H9 (cell line): Measurements from ENCODE around the gene KNG1. TPM values are rescaled to one million over a fixed set of nuclear protein-coding genes. Genes with fewer than 3 reads are reported as not detected.

Experiments used
- DNase-seq: peaks from one replicate; pipeline ENCODE4 v3.0.0-alpha.2; 2017
- H2AFZ ChIP-seq: one replicate; pipeline ENCODE4 v1.6.1; 2013; ENCODE audit warnings: mild to moderate bottlenecking, low read length, control low read depth, moderate library complexity
- H2AK5ac ChIP-seq: 2 replicates; pipeline ENCODE4 v1.6.1; 2013; ENCODE audit warnings: low read length, control low read depth, mixed read lengths; ENCODE audit not compliant: insufficient read length
- H2BK120ac ChIP-seq: one replicate; pipeline ENCODE4 v1.6.1; 2013; ENCODE audit warnings: low read depth, mild to moderate bottlenecking, low read length, control low read depth, inconsistent platforms; ENCODE audit not compliant: poor library complexity, severe bottlenecking
- H2BK12ac ChIP-seq: 2 replicates; pipeline ENCODE4 v1.6.1; 2013; ENCODE audit warnings: low read length, control low read depth, mixed read lengths, low read depth; ENCODE audit not compliant: insufficient read length
- H2BK15ac ChIP-seq: 2 replicates; pipeline ENCODE4 v1.6.1; 2013; ENCODE audit warnings: low read depth, low read length, control low read depth
- H2BK20ac ChIP-seq: one replicate; pipeline ENCODE4 v1.6.1; 2013; ENCODE audit warnings: low read depth, mild to moderate bottlenecking, low read length, control low read depth, inconsistent platforms; ENCODE audit not compliant: poor library complexity, severe bottlenecking
- H2BK5ac ChIP-seq: 2 replicates; pipeline ENCODE4 v1.6.1; 2013; ENCODE audit warnings: low read length, control low read depth, mixed read lengths; ENCODE audit not compliant: insufficient read length
- H3K14ac ChIP-seq: 2 replicates; pipeline ENCODE4 v1.6.1; 2013; ENCODE audit warnings: low read length, control low read depth; ENCODE audit not compliant: insufficient read depth
- H3K18ac ChIP-seq: 2 replicates; pipeline ENCODE4 v1.6.1; 2013; ENCODE audit warnings: low read depth, mild to moderate bottlenecking, mixed read lengths, low read length, control low read depth; ENCODE audit not compliant: insufficient read length
- H3K23ac ChIP-seq: 2 replicates; pipeline ENCODE4 v1.6.1; 2013; ENCODE audit warnings: low read length, control low read depth, mixed read lengths, low read depth; ENCODE audit not compliant: insufficient read length
- H3K23me2 ChIP-seq: 2 replicates; pipeline ENCODE4 v1.6.1; 2013; ENCODE audit warnings: low read depth, mild to moderate bottlenecking, mixed read lengths, low read length, control low read depth; ENCODE audit not compliant: insufficient read length, poor library complexity, severe bottlenecking
- H3K27ac ChIP-seq: 2 replicates; pipeline ENCODE4 v1.5.1; 2013; ENCODE audit warnings: low read length, control low read depth, mixed read lengths, low read depth; ENCODE audit not compliant: insufficient read length
- H3K27me3 ChIP-seq: 2 replicates; pipeline ENCODE4 v1.6.1; 2013; ENCODE audit warnings: low read length, control low read depth, inconsistent platforms; ENCODE audit not compliant: insufficient read depth
- H3K4ac ChIP-seq: 2 replicates; pipeline ENCODE4 v1.6.1; 2013; ENCODE audit warnings: low read depth, mild to moderate bottlenecking, control low read depth, inconsistent platforms, low read length, moderate library complexity
- H3K4me1 ChIP-seq: 2 replicates; pipeline ENCODE4 v1.6.1; 2013; ENCODE audit warnings: low read length, control low read depth, inconsistent platforms; ENCODE audit not compliant: insufficient read depth
- H3K4me2 ChIP-seq: 2 replicates; pipeline ENCODE4 v1.6.1; 2013; ENCODE audit warnings: low read length, control low read depth, mixed read lengths; ENCODE audit not compliant: insufficient read length, insufficient read depth
- H3K56ac ChIP-seq: 2 replicates; pipeline ENCODE4 v1.6.1; 2013; ENCODE audit warnings: low read depth, mild to moderate bottlenecking, mixed read lengths, low read length, control low read depth; ENCODE audit not compliant: insufficient read length
- H3K79me1 ChIP-seq: 2 replicates; pipeline ENCODE4 v1.6.1; 2013; ENCODE audit warnings: low read depth, mild to moderate bottlenecking, moderate library complexity, low read length, control low read depth, inconsistent platforms; ENCODE audit not compliant: insufficient read depth, poor library complexity, severe bottlenecking
- H3K79me2 ChIP-seq: 2 replicates; pipeline ENCODE4 v1.6.1; 2013; ENCODE audit warnings: low read length, control low read depth, inconsistent platforms; ENCODE audit not compliant: insufficient read depth
- H3K9ac ChIP-seq: 2 replicates; pipeline ENCODE4 v1.6.1; 2013; ENCODE audit warnings: low read length, control low read depth, mixed read lengths; ENCODE audit not compliant: insufficient read length; ENCODE audit errors: extremely low read depth
- H3K9me3 ChIP-seq: one replicate; pipeline ENCODE4 v1.6.1; 2013; ENCODE audit warnings: low read depth, low read length, inconsistent platforms; ENCODE audit not compliant: control insufficient read depth
- H3T11ph ChIP-seq: one replicate; pipeline ENCODE4 v1.6.1; 2013; ENCODE audit warnings: mild to moderate bottlenecking, low read length, control low read depth, inconsistent platforms
- H4K20me1 ChIP-seq: one replicate; pipeline ENCODE4 v1.6.1; 2013; ENCODE audit not compliant: control insufficient read depth, insufficient read length, insufficient read depth
- H4K5ac ChIP-seq: 2 replicates; pipeline ENCODE4 v1.6.1; 2013; ENCODE audit warnings: low read depth, mild to moderate bottlenecking, mixed read lengths, low read length, control low read depth; ENCODE audit not compliant: insufficient read length
- H4K8ac ChIP-seq: replicated peaks from 2 replicates; pipeline ENCODE4 v1.6.1; 2013; ENCODE audit warnings: low read length, control low read depth, mixed read lengths, low read depth; ENCODE audit not compliant: insufficient read length
- H4K91ac ChIP-seq: 2 replicates; pipeline ENCODE4 v1.6.1; 2013; ENCODE audit warnings: low read depth, mild to moderate bottlenecking, moderate library complexity, mixed read lengths, low read length, control low read depth; ENCODE audit not compliant: insufficient read length
- H3K27ac Mint-ChIP-seq, 3 experiments: 2 replicates in 2 of 3; 3 replicates in 1 of 3; pipeline ENCODE4 v1.8.0; 2020 to 2021; ENCODE audit warnings: mixed read lengths in 3 of 3, mild to moderate bottlenecking in 1 of 3, moderate library complexity in 1 of 3
- H3K27me3 Mint-ChIP-seq: 2 replicates; pipeline ENCODE4 v1.8.0; 2021; ENCODE audit warnings: low read depth, mild to moderate bottlenecking, moderate library complexity, mixed read lengths
- H3K36me3 Mint-ChIP-seq, 3 experiments: 2 replicates in 2 of 3; 3 replicates in 1 of 3; pipeline ENCODE4 v1.8.0; 2020 to 2021; ENCODE audit warnings: low read depth in 3 of 3, mixed read lengths in 3 of 3; ENCODE audit not compliant: insufficient read depth in 1 of 3
- H3K4me1 Mint-ChIP-seq, 2 experiments: 2 replicates each; pipeline ENCODE4 v1.8.0; 2020; ENCODE audit warnings: mixed read lengths in 2 of 2
- H3K4me3 Mint-ChIP-seq, 2 experiments: 2 replicates in 1 of 2; 3 replicates in 1 of 2; pipeline ENCODE4 v1.8.0; 2020 to 2021; ENCODE audit warnings: mild to moderate bottlenecking in 2 of 2, mixed read lengths in 2 of 2, moderate library complexity in 1 of 2
- H3K9me3 Mint-ChIP-seq, 2 experiments: 2 replicates in 1 of 2; 3 replicates in 1 of 2; pipeline ENCODE4 v1.8.0; 2020; ENCODE audit warnings: mild to moderate bottlenecking in 2 of 2, mixed read lengths in 2 of 2, moderate library complexity in 1 of 2
- CTCF ChIP-seq: fragments of 200-600 bp; sonication (generic); conservative IDR thresholded peaks from 3 replicates; pipeline ENCODE4 v1.8.0; 2021; ENCODE audit warnings: antibody characterized with exemption, mild to moderate bottlenecking
- WGBS: extraction: QIAGEN DNeasy Blood & Tissue Kit; methylation state at CpG from one replicate; pipeline ENCODE4 v1.1.7; 2013; ENCODE audit warnings: missing lambda C conversion rate, low lambda C conversion rate, mixed read lengths; ENCODE audit not compliant: insufficient read length; ENCODE audit errors: extremely low coverage; 5-methylcytosine and 5-hydroxymethylcytosine counted together
- total RNA-seq: library from RNA; stranded (reverse); gene quantifications from 2 replicates; pipeline ENCODE4 v1.2.1, GENCODE V29; 2021

KNG1 gene
- total RNA-seq, 1 experiment from 2014 or later: not detected

GRCh38 chr3:186732169-186732766 is 15.1 kb downstream of the KNG1 start:
- H2AK5ac ChIP-seq: no peak overlapping the region
- TF ChIP-seq CTCF: no peak
- H3K14ac ChIP-seq: no peak overlapping the region
- Mint-ChIP-seq H3K9me3 (no peaks in the 10 kb centered on the region), H3K4me1 (0 out of 4 replicates have a peak, but pooled peaks cover 0 to 4% of the 10 kb centered on the region in 2 experiments), H3K4me3 (no peak overlapping the region), H3K27me3 (no peaks in the 10 kb centered on the region), H3K36me3 (no peaks in the 10 kb centered on the region), H3K27ac (no peak overlapping the region)
- H3K79me2 ChIP-seq: no peaks in the 10 kb centered on the region
- H3K4ac ChIP-seq: no peak overlapping the region
- H2BK120ac ChIP-seq: no peak overlapping the region
- no peak overlapping the region for H2BK20ac ChIP-seq
- H3K4me2 ChIP-seq: no peak overlapping the region
- no peak overlapping the region for H2BK5ac ChIP-seq
- H3K18ac ChIP-seq: no peak overlapping the region
- DNase-seq: no peak
- H4K91ac ChIP-seq: no peak overlapping the region
- H2BK15ac ChIP-seq: no peak overlapping the region
- no peak overlapping the region for H4K8ac ChIP-seq
- WGBS: no CpG with 5 or more reads among the region's 4 CpGs
- H4K20me1 ChIP-seq: no peaks in the 10 kb centered on the region
- H3K23me2 ChIP-seq: no peaks in the 10 kb centered on the region
- H3K56ac ChIP-seq: no peak overlapping the region
- H3K9me3 ChIP-seq: no peaks in the 10 kb centered on the region
- no peak overlapping the region for H3K9ac ChIP-seq
- no peak overlapping the region for H2BK12ac ChIP-seq
- H3K27me3 ChIP-seq: no peaks in the 10 kb centered on the region
- no peak overlapping the region for H4K5ac ChIP-seq
- no peak overlapping the region for H2AFZ ChIP-seq
- H3K23ac ChIP-seq: no peak overlapping the region
- no peak overlapping the region for H3T11ph ChIP-seq
- H3K4me1 ChIP-seq: no peaks in the 10 kb centered on the region; the same call in 1 of the 2 replicates
- no peak overlapping the region for H3K27ac ChIP-seq
- no peaks in the 10 kb centered on the region for H3K79me1 ChIP-seq
